SK-N-MC (cell line): ENCODE results near the gene DYNLT3.

Experiments used
- EZH2 ChIP-seq: fragments of 200-600 bp; sonication (generic); IDR thresholded peaks from one replicate; pipeline ENCODE4 v1.6.1; 2017; ENCODE audit warnings: antibody characterized with exemption
- FOXP2 ChIP-seq: optimal IDR thresholded peaks from 2 replicates; pipeline ENCODE3; 2011; ENCODE audit warnings: mild to moderate bottlenecking, moderate library complexity; ENCODE audit not compliant: insufficient read depth; ENCODE audit errors: extremely low read length, control extremely low read depth
- POLR2AphosphoS5 ChIP-seq: IDR thresholded peaks from 2 replicates; pipeline ENCODE4 v1.6.1; 2012; ENCODE audit warnings: mild to moderate bottlenecking, low read depth, low read length, borderline replicate concordance

- no peak for TF ChIP-seq POLR2AphosphoS5
- no peak for TF ChIP-seq EZH2
- TF ChIP-seq FOXP2 = no peak
Measured at GRCh38 chrX:37820646-37821045, 26.7 kb downstream of the DYNLT3 start.
